HG03342 (cell line): Measurements from ENCODE around the gene LETM1.

ENCODE experiments used
- ATAC-seq: cut with Tn5 transposase; IDR thresholded peaks from one replicate; pipeline ENCODE4 v1.9.1; 2021; ENCODE audit warnings: mild to moderate bottlenecking, moderate library complexity; ENCODE audit not compliant: unreplicated experiment

The LETM1 gene

DNA sequence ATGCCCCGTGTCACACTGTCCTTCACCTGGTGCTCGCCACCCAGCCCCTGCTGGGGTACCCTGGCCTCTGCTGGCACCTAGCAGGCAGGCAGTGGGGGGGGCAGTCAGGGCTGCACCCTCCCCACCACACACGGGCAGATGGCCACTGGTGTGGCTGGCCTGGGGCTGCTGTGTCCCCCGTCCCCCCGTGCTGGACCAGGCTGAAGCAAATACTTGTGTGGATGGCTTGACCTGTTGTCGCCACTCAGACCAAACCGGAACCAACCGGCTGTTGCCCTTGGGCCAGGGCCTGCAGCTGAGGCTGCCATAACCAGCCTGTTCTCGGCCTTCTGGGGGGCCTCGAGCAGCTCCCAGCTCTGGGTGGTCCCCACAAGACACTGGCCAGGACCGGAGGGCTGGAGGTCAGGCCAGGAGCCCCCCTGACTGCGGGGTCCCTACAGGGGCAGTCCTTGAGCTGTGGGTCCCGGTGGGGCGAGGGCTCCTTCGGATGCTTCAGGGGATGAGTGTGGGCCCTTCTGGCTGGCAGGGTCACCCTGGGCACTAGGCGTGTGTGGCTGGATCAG lies 58.6 kb downstream of the LETM1 start:
- ATAC-seq: no peak

DNA sequence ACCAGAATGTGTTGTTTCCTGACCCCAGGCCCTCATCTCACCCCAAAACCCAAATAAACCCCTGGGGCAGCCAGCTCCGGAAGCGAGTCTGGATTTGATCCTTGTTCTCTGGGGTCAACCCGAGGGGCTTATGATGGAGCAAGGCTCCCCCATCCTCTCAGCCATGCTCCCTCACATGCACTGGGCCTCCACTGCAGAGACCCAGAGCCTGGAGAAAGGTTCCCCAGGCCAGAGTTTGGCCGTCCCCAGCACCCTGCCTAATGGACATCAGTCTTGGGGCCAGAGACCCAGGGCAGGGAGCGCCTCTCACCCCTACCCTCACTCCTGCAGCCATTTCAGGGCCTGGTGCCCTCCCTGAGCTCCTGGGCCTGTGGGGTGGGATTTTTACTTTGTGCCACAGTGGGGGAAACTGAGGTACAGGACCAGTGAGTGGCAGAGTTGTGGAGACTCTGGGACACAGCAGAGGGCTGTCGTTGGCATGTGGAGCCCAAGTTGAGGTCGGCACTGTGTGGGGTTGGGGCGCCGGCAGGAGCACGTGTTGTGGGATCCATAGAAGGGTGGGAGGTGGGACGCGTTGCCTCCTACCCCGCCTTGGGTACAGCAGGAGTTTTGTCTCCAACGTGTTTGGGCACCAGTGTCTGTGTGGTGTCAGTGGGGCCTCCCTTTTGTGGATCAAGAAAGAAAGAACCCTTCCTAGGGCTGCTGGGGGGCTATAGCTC lies 59.3 kb downstream of the LETM1 start:
- no peak for ATAC-seq

DNA sequence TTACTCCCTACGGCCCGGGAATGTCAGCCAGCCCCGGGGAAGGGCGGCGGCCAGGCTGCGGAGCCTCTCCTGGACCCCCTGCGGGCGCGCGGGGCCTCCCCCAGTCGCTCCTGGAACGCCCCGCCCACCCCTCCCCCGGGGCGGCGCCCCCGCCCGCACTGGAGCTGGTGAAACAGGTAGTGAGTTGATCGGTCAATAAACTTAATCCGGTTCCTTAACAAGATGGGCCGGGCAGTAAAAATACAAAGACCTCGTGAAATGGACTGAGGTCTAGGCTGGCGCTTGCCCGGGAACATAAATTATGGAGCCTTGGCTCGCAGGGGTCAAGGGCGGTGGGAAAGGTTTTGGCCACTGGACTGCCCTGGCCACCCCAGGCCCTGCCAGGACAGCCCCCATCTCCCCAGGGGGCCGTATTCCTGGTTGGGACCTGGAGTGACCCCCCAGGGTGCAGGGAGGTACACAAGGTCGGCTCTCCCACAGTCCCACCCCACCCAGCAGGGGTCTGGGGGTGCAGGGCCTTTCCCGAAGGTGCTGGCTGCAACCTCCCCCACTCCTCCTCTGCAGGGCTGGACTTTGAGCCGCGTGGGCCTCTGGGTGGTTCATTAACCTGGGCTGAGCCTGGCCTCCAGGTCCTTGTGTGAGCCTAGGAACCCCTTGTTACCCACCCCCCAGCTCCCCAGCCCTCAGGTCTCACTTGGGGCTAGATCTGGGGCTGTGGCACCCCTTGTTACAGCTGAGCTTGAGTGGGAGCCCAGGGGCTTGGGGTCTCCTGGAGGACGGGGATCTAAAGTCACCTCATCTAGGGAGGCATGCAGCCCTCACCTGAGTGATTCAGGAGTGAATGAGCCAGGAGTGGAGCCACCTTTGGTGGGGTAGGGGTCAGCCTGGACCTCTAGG lies 60.4 kb downstream of the LETM1 start:
- ATAC-seq: no peak

DNA sequence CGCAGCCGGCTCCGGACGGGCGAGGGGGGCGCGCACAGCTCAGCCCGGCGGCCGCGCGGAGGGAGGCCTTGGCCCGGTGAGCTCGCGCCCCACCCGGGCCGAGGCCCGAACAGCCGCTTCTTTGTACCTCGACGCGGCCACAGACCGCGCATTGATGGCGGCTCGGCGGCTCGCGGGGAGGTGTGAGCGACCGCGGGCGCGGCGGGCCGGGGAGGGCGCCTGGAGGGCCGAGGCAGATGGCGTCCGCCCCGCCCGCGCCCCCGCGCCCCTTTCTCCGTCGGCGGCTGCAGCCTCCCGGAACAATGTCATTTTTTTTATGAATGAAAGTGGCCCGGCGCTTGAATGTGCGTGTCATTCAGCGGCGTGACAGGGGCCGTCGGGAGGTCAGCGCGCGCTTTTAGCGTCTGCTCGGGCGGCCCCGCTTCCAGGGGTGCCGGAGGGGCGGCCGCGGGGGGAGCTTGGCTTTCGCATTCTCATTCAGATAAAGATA lies 61.1 kb downstream of the LETM1 start:
- no peak for ATAC-seq

DNA sequence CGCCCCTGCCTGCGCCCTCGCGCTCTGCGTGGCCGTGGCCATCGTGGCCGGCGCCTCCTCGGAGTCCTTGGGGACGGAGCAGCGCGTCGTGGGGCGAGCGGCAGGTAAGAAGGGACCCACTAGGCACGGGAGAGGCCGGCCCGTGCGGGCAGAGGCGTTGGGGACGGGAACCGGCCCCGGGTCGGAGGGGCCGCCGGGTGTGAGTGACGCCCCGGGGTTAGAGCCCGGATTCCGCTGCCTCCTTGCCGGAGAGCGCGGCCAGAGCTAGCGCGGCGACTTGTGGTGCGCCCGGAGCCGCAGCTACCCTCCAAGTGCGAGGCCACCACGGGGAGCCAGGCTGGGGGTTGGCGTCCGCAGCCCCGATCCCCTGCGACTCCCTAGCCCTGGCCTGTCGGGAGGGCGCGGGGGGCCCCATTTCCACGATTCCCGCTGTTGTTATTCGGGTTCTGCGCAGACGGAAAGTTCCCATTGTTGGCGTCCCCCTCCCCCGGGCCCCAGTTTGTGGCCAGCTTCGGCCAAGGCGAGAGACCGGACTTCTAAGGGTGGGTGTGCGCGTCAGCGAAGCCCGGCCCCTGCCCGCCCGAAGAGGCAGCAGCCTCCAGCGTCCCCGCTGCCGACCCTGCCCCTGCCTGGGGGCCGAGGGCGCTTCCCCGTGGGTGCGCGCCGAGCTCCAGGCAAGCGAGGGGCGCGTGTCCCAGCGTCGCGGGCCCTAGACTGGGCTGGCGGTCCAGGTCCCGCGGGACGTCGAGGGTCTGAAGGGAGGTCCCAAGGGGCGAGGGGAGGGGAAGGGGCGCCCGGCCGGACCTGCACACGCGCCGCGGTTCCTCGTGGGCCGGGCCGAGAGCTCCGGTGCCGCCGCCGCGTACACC lies 61.8 kb downstream of the LETM1 start:
- ATAC-seq: no peak

DNA sequence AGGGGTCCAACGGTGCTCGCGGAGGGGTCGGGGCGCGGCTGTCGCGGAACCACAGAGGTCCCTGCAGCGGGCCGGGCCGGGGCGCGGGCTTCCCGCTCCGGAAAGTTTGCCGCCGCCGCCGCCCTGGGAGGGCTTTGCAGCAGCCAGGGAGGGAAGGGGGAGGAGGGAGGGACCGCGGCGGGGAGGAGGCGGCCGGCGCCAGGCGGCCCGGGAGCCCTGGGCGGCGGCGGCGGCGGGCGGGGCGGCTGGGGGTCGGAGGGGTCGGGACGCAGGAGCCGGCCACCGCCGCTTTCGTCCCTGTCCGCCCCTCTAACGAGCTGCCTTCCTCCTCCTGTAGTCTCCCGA lies 62.5 kb downstream of the LETM1 start:
- no peak for ATAC-seq

DNA sequence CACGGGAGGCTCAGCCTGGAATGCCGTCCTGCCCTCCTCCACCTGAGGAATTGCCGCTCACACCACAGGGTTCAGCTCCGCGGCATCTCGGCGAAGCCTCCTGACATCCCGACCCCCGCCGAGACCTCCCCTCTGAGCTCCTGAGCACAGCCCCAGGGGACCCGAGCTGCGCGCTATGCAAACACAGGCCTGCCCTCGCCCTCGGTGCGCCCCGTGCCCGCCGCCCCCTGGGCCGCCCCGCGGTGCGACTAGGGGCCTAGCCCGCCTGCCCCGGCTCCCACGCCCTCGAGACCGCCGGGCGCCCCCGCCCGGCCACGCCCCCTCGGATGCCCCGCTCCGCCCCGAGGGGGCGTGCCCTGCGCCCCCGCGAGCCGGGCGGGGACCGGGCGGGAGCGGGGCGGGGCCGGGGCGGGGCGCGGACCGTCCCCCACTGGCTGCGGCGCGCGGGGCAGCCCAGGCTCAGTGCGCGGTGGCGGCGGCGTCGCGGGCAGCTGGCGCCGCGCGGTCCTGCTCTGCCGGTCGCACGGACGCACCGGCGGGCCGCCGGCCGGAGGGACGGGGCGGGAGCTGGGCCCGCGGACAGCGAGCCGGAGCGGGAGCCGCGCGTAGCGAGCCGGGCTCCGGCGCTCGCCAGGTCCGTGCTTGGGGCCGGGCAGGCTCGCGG lies 63.0 kb downstream of the LETM1 start, which contains the start of gene FGFR3:
Gene FGFR3 (plus strand): TSS at position 462 of the 664 bp plus-strand sequence. CDS start 642 bp downstream, outside the sequence.
- ATAC-seq: no peak

DNA sequence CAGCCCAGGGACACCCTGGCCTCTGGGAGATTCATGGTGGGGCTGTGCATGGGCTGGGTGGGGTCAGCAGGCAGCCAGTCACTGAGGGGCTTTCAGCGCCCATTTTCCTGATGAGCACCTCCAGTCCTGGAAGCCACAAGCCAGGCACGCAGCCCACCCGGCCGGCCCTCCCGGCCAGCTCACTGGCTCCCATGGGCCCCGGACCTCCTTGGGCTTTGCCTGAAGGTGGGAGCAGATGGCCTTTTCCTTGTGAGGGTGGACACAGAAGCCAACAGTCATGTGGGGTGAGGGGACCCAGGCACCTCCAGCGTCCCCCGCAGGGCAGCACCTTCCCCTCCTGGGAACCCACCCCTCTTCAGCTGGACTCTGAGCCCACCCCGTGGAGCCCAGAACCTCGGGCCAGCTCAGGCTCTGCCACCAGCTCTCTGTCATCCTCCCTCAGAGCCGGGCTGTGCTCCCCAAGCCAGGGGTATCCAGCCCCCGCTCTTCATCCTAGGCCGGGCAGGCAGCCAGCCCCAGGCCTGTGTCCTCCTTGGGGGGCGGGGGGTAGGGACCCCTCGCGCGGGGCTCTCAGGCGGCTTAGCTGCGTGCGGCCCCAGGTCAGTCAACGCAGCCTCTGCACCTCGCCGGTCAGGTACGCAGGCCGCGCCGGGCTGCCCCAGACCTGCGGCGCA lies 63.7 kb downstream of the LETM1 start:
- no peak for ATAC-seq

DNA sequence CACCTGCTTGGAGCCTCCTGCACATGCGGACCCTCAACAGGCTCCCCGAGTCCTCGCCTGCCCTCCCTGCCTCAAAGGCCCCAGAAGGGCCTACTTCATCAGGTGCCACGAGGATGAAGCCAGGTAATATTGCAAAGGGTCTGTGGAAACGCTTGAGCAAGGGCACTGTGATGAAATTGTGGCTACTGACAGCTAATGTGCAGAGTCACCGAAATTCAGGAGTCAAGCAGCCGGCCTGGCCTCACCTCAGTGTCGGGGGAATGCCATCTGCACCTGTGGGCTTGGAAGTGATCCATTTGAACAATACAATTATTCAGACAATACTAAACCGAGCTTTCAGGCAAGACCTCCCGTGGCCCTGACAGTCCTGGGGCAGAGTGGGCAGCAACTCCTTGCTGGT lies 66.0 kb downstream of the LETM1 start:
- ATAC-seq: no peak

DNA sequence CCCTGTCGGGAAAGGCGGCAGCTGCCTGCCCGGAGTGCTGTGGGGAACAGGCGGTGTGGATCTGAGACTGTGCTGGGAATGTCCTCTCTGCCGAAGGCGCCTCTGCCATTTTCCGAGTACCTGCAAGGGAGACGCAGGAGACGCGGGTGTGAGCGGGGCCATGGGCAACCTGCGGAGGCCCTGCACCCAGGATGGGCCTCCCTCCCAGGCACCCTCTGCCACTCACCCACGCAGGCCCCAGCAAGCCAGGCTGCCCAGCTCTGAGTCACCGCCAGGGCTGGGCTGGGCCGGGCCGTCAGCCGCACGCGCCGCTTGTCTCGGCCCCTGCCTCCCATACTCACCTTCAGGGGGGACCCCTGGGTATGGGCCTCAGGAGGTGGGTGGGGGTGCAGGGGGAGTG lies 66.4 kb downstream of the LETM1 start:
- no peak for ATAC-seq

DNA sequence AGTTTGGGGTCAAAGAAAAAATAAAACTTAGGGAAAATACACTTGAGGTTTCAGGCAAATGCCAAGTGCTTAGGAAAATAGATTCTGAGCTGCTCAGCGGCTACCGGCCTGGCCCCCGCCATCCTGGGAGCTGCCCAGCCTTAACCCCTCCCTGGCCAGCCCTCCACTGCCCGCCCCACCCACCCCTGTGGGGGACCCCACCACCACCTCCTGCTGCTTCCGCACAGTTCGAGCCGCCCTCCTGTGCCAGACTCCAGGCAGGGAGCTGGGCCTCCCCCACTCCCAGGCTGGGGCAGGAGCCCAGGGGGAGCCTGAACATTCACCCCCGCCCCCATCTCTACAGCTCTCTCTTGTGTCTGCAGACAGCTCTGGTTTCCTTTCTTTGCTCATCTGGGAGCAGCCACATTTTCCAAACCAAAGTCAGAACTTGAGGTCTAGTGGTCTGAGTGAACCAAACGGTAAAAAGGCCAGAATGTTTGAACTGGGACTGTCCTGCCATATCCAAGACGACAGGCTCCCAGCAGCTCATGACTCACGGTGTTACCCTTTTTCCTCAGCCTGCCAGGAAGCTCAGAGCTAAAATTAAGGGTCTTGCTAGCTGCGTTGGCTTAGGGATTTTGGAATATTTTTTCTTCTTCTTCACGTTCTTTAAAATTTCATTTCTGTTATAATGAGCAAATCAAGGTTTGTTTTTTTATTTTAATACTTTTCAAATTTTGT lies 67.5 kb downstream of the LETM1 start:
- no peak for ATAC-seq

DNA sequence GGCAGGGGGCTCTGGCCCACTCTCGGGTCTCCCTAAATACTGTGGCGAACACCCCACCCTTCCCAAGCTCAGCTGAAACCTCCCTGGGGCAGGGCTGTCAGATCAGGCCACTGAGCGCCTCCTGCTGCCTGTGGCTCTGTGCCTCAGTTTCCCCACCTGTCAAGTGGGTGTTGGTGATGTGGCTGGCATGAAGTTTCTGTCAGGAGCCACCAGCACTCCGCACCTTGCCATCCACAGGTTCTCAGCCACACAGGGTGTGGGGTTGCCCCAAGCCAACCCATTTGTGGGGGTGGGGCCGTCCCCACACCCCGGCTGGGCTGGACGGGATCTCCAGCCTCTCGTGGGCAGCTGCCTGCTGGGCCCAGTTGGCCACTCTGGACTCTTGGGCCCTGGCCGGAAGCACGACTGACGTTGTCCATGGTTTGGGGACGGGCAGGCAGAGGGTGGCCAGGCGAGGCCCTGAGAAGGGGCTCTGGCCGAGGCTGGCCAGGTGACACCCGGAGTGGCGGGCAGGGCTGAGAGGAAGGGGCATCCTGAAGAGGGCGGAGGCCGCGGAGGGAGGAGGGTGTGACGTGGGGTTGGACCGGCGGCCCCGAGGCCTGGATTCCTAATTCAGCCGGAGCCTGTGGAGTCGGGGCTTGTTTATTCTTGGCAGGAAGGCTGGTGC lies 68.4 kb downstream of the LETM1 start:
- ATAC-seq: no peak

DNA sequence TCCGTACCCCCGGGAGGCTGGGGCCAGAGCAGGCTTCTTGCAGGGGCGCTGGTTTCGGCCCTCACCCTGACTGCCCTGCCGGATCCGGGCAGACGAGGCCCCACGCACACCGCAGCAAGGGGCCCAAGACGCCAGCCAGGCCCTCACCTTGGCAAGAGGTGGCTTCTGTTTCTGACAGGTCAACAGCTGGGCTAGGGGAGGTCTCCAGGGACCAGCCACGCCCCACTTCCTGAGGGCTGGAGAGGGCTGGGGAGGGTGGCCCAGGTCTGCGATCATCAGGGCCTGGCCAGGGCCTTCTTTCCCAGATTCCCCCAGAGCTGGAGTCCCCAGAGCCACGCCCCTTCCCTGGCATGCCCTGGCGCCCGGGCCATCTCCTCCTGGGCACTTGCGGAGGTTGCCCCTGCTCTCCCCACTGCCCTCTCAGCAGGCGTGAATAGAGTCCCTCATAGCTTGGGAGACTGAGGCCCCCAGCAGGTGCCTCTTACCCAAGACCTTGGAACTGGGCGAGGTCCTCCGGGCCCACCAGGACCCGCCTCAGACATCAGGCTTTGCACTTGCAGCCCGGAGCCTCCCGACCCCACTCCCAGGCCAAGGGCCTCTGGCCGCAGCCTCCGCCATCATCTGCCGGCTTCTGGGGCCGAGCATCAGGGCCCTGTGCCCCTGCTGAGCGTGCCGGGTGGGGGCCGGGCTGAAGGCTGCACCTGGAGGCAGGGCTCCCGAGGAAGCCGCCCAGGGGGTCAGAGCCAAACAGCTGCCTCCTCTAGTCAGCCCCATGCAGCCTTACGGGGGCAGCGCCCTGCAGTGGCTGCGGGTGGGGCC lies 69.2 kb downstream of the LETM1 start:
- ATAC-seq: no peak

DNA sequence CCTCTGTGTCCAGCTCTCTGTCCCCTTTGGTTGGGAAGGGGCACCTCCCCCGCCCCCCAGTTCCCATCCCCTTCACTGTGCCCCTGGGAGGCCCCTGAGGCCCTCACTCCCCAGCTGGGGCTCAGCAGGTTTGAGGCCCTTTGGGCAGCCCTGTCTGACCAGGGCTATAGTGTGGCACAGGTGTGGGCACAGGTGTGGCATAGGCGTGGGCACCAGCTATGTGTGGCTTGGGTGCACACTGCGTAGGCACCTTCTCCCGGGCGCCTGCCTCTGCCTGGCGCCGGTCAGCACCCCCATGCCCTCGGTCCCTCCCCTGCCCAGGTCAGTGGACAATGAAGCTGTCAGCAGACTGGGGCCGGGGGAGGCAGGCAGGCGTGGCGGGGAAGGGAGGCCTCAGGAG lies 70.4 kb downstream of the LETM1 start:
- no peak for ATAC-seq

DNA sequence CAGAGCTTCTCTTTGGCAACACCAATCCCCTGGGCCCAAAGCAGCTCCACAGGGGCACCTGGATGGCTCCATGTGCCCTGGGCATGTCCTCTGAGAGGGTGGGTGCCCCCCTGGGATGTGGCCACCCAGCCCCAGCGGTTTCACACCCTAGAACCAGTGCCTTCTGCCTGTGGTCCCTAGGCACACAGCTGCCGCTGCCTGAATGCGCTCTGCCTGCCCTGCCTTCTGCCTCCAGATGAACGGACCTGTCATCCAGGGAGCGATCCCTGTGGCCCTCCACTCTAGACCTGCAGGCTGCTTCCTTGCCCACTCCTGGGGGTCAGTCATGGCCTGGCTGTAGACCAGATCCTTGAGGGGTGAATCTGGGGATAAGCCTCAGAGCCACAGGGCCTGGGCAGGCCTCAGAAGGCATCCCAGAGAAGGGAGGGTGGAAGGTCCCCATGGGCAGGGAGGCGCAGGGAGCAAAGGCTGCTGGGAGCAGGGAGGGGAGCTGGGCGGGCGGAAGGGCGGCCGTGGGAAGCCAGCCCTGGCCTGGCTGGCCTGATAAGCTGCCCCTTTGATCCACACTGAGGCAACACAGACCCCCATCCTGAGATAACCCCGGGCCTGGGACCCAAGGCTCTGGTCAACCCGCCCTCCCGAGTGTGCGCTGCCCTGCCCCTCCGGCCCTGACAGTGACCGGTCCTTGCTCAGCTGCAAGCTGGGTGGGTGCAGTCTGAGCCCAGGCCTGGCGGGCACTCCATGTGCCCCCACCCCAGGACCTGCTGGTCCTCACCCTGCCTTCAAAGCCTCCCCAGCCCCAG lies 71.0 kb downstream of the LETM1 start:
- ATAC-seq: no peak

DNA sequence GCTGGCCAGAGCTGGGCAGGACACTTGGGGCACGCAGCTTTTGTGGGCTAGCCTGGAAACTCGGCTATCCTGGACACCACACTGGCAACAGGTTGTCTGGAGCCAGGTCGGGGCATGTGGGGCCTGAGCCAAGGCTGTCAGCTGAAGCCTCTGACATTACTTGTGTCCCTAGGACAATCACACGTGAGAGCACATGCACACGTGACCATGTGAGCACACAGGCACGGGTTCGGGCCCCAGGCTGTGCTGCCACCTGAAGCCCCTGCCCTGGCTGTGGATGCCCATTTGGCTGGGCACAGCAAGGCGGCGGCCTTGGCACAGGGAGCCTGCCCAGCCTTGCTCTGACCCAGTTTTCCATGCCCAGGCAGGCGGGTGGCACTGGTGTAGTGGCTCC lies 71.6 kb downstream of the LETM1 start:
- ATAC-seq: no peak

DNA sequence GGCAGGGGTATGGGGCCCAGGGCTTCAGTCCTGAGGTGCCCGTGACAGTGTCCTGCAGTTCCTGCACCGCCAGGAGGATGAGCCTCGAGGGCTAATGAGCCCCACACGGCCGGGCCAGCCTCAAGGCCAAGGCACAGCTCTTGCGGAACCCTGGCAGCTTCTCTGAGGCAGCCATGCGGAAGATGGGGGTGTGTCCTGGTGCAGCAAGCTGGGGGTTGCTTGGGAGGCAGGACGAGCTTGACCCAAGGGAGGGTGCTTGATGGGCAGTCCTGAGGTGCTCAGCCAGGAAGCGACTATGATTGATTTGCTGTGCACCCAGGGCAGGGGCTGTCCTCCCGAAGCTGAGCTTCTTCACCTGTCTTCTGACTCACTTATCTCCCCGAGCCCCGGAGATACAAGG lies 72.0 kb downstream of the LETM1 start:
- ATAC-seq: no peak
